HCT116 (cell line): ENCODE measurements around the gene LMAN2L. TPM values are rescaled to one million over a fixed set of nuclear protein-coding genes. Genes with fewer than 3 reads are reported as not detected.

Experiments used
- ATAC-seq: fragments of 200-7000 bp; cut with Tn5 transposase; 2 replicates; pipeline ENCODE4 v1.9.1; 2020; ENCODE audit warnings: mild to moderate bottlenecking, moderate library complexity
- BruUV-seq: library from RNA; stranded (reverse); fragments of 400-500 nt; replicated peaks from 2 replicates; lab custom pipeline; 2021; lab: Mats Ljungman, UMichigan
- CTCF ChIA-PET: fragments of 300-600 bp; sonication (Branson Sonifier 250); formaldehyde crosslinking; loops from one replicate; lab custom pipeline; 2021; ENCODE audit warnings: antibody characterized with exemption; lab: Charles Lee
- POLR2A ChIA-PET: fragments of 300-600, 350-600 bp; sonication (Branson Sonifier 250); formaldehyde crosslinking; loops from one replicate; lab custom pipeline; 2021; ENCODE audit warnings: antibody characterized with exemption; lab: Charles Lee
- RAD21 ChIA-PET, 2 experiments: fragments of 300-600 bp; sonication (Branson Sonifier 250); formaldehyde crosslinking; loops; one replicate each; lab custom pipeline; 2023; ENCODE audit warnings: low total read pairs in 2 of 2; ENCODE audit not compliant: uncharacterized antibody in 2 of 2, unreplicated experiment in 2 of 2, low non-redundant PET in 1 of 2; lab: Charles Lee
- DNase-seq: peaks from one replicate; pipeline ENCODE4 v3.0.0-alpha.2; 2010; ENCODE audit warnings: low read depth, low spot score
- H2AFZ ChIP-seq: fragments of 200-600 bp; shearing (Covaris generic), sonication (generic); 2 replicates; pipeline ENCODE4 v1.6.1; 2017; ENCODE audit warnings: low read depth, mixed run types, mixed read lengths, antibody characterized with exemption, low read length; ENCODE audit not compliant: poor library complexity, severe bottlenecking
- H3K27ac ChIP-seq: 2 replicates; pipeline ENCODE4 v1.5.1; 2012; ENCODE audit warnings: low read depth, low read length
- H3K27me3 ChIP-seq: fragments of 200-600 bp; sonication (generic); 2 replicates; pipeline ENCODE4 v1.6.1; 2016; ENCODE audit warnings: mixed run types, low read length, mixed read lengths; ENCODE audit not compliant: insufficient read depth
- H3K36me3 ChIP-seq, 2 experiments: fragments of 200-500 bp in 1 of 2; fragments of 200-600 bp in 1 of 2; sonication (Bioruptor generic) in 1 of 2; sonication (generic) in 1 of 2; 2 replicates each; pipeline versions ENCODE4 v1.5.1 to v1.6.1; 2014 to 2016; ENCODE audit warnings: low read length in 2 of 2, inconsistent platforms in 1 of 2, mixed read lengths in 1 of 2, mixed run types in 1 of 2; ENCODE audit not compliant: insufficient read depth in 2 of 2, control insufficient read depth in 1 of 2
- H3K4me1 ChIP-seq, 2 experiments: fragments of 200-600 bp in 1 of 2; sonication (generic) in 1 of 2; 2 replicates each; pipeline versions ENCODE4 v1.5.1 to v1.6.1; 2012 to 2017; ENCODE audit warnings: low read length in 2 of 2, inconsistent platforms in 1 of 2, mild to moderate bottlenecking in 1 of 2, mixed read lengths in 1 of 2, mixed run types in 1 of 2, moderate library complexity in 1 of 2; ENCODE audit not compliant: insufficient read depth in 2 of 2, control insufficient read depth in 1 of 2
- H3K4me2 ChIP-seq: fragments of 200-600 bp; sonication (generic); 2 replicates; pipeline ENCODE4 v1.6.1; 2017; ENCODE audit warnings: mixed run types, low read length, mixed read lengths
- H3K4me3 ChIP-seq, 2 experiments: fragments of 200-600 bp in 1 of 2; sonication (generic) in 1 of 2; replicated peaks in 1 of 2; 2 replicates each; pipeline ENCODE4 v1.5.1; 2011 to 2016; ENCODE audit warnings: low read length in 2 of 2, control low read depth in 1 of 2, low read depth in 1 of 2, mild to moderate bottlenecking in 1 of 2, mixed read lengths in 1 of 2, mixed run types in 1 of 2
- H3K79me2 ChIP-seq: fragments of 200-600 bp; sonication (generic); 2 replicates; pipeline ENCODE4 v1.6.1; 2017; ENCODE audit warnings: mild to moderate bottlenecking, mixed run types, low read length, moderate library complexity, mixed read lengths; ENCODE audit not compliant: insufficient read depth
- H3K9ac ChIP-seq: fragments of 200-600 bp; sonication (generic); 2 replicates; pipeline ENCODE4 v1.6.1; 2016; ENCODE audit warnings: low read length, mixed read lengths
- H3K9me2 ChIP-seq: fragments of 200-600 bp; sonication (generic), shearing (Covaris generic); 2 replicates; pipeline ENCODE4 v1.6.1; 2017; ENCODE audit warnings: mixed run types, mild to moderate bottlenecking, moderate library complexity; ENCODE audit not compliant: insufficient read depth
- H3K9me3 ChIP-seq, 2 experiments: fragments of 200-500 bp in 1 of 2; fragments of 200-600 bp in 1 of 2; sonication (Bioruptor generic) in 1 of 2; sonication (generic) in 1 of 2; 2 replicates each; pipeline ENCODE4 v1.6.1; 2014 to 2017; ENCODE audit warnings: low read length in 2 of 2, mixed read lengths in 2 of 2, inconsistent platforms in 1 of 2, low read depth in 1 of 2, mild to moderate bottlenecking in 1 of 2, mixed run types in 1 of 2, moderate library complexity in 1 of 2; ENCODE audit not compliant: control insufficient read depth in 1 of 2, insufficient read depth in 1 of 2
- H4K20me1 ChIP-seq: fragments of 200-600 bp; sonication (generic), shearing (Covaris generic); 2 replicates; pipeline ENCODE4 v1.6.1; 2017; ENCODE audit warnings: mixed run types, mild to moderate bottlenecking, moderate library complexity; ENCODE audit not compliant: insufficient read depth
- CBX3 ChIP-seq: IDR thresholded peaks from 2 replicates; pipeline ENCODE4 v1.6.1; 2012; ENCODE audit warnings: low read depth
- CEBPB ChIP-seq: IDR thresholded peaks from 2 replicates; pipeline ENCODE4 v1.6.1; 2012; ENCODE audit warnings: low read depth
- CTCF ChIP-seq, 3 experiments: fragments of 200-600 bp in 1 of 3; sonication (generic) in 1 of 3; IDR thresholded peaks in 2 of 3; conservative IDR thresholded peaks in 1 of 3; 2 replicates each; pipeline ENCODE4 v1.5.1; 2012 to 2017; ENCODE audit warnings: low read depth in 2 of 3, low read length in 2 of 3, antibody characterized with exemption in 1 of 3, borderline replicate concordance in 1 of 3, control low read depth in 1 of 3, mild to moderate bottlenecking in 1 of 3, mixed read lengths in 1 of 3, mixed run types in 1 of 3, moderate library complexity in 1 of 3; ENCODE audit not compliant: insufficient read depth in 1 of 3
- EGR1 ChIP-seq: IDR thresholded peaks from 2 replicates; pipeline ENCODE4 v1.6.1; 2012; ENCODE audit warnings: low read depth
- ELF1 ChIP-seq: IDR thresholded peaks from 2 replicates; pipeline ENCODE4 v1.6.1; 2012; ENCODE audit warnings: low read depth, borderline replicate concordance
- EZH2 ChIP-seq: fragments of 200-600 bp; sonication (generic); IDR thresholded peaks from 2 replicates; pipeline ENCODE4 v1.6.1; 2017; ENCODE audit warnings: antibody characterized with exemption, mixed run types
- EZH2phosphoT487 ChIP-seq: fragments of 200-600 bp; IDR thresholded peaks from 2 replicates; pipeline ENCODE4 v1.6.1; 2018; ENCODE audit warnings: antibody characterized with exemption, borderline replicate concordance
- JUND ChIP-seq: IDR thresholded peaks from 2 replicates; pipeline ENCODE4 v1.6.1; 2012
- MAX ChIP-seq: IDR thresholded peaks from 2 replicates; pipeline ENCODE4 v1.6.1; 2012
- POLR2AphosphoS5 ChIP-seq: IDR thresholded peaks from 2 replicates; pipeline ENCODE4 v1.6.1; 2011; ENCODE audit warnings: mild to moderate bottlenecking, low read depth, low read length, moderate library complexity
- REST ChIP-seq: IDR thresholded peaks from 2 replicates; pipeline ENCODE4 v1.6.1; 2012; ENCODE audit warnings: low read depth
- SP1 ChIP-seq: IDR thresholded peaks from 2 replicates; pipeline ENCODE4 v1.6.1; 2012; ENCODE audit warnings: low read depth
- TCF7L2 ChIP-seq: IDR thresholded peaks from 2 replicates; pipeline ENCODE4 v1.7.0; 2011; ENCODE audit warnings: borderline replicate concordance, inconsistent platforms; ENCODE audit not compliant: insufficient read depth, insufficient read length; ENCODE audit errors: extremely low read depth
- ZFX ChIP-seq: fragments of 450-650 bp; IDR thresholded peaks from 2 replicates; pipeline ENCODE4 v1.6.1; 2017
- intact Hi-C: fragments of 100-400 bp; cut with micrococcal nuclease; formaldehyde crosslinking; loops from 2 replicates; pipeline ENCODE4 v1.10.0; 2022
- total RNA-seq: library from RNA; stranded (reverse); gene quantifications from one replicate; pipeline ENCODE4 v1.2.1, GENCODE V29; 2021; ENCODE audit not compliant: unreplicated experiment
- TF ChIP-seq, protein P1 (sequence below): IDR thresholded peaks from 2 replicates; pipeline ENCODE4 v1.6.1; 2012
- TF ChIP-seq, protein P2 (sequence below): IDR thresholded peaks from 2 replicates; pipeline ENCODE4 v1.6.1; 2011; ENCODE audit warnings: mild to moderate bottlenecking, low read length, moderate library complexity; ENCODE audit not compliant: insufficient replicate concordance; ENCODE audit errors: extremely low read depth

Gene LMAN2L
- total RNA-seq, 1 experiment from 2014 or later: 15.2 TPM

DNA sequence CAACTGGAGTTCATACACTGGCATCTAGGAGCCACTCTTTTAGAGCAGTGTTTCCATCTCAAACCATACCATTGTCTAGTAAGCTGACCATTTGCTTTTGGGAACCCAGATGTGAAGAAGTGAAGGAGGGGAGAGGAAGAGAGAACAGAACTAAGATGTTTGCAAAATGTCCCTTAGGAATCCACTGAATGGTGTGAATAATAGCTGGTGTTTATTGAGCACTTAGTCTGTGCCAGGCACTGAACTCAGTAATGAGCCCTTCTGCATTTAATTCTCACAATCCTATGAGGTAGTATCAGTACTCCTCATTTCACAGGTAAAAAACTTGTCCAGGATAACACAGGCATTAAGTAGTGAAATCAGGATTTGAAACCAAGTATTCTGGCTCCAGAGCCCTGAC lies 23.5 kb downstream of the LMAN2L start:
- POLR2A ChIA-PET: no interaction called here
- H3K27ac ChIP-seq: no peak overlapping the region
- no peak overlapping the region for H2AFZ ChIP-seq
- CTCF ChIA-PET: no interaction called here
- RAD21 ChIA-PET: no interaction called here
- no peak overlapping the region for H3K9ac ChIP-seq
- H3K9me2 ChIP-seq: no peaks in the 10 kb centered on the region
- no peaks in the 10 kb centered on the region for H3K4me1 ChIP-seq
- ATAC-seq (no peak), DNase-seq (no peak)
- no peak overlapping the region for H3K4me2 ChIP-seq
- no peaks in the 10 kb centered on the region for H3K79me2 ChIP-seq
- intact Hi-C loops: no loop called here
- no peaks in the 10 kb centered on the region for H4K20me1 ChIP-seq
- TF ChIP-seq, protein P1, sequence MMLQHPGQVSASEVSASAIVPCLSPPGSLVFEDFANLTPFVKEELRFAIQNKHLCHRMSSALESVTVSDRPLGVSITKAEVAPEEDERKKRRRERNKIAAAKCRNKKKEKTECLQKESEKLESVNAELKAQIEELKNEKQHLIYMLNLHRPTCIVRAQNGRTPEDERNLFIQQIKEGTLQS: no peak
- TF ChIP-seq EZH2: no peak
- no peak for TF ChIP-seq ZFX
- TF ChIP-seq EZH2phosphoT487: no peak
- TF ChIP-seq REST: no peak
- no peak for TF ChIP-seq CTCF (IDR thresholded peaks at IDR 0.05 in 2 of 3, conservative IDR thresholded peaks at IDR 0.05 in 1 of 3; ENCODE audit: borderline replicate concordance in 1 of 3, insufficient read depth in 1 of 3, low read depth in 2 of 3, low read length in 2 of 3)
- TF ChIP-seq SP1: no peak
- TF ChIP-seq CEBPB: no peak
- no peak for TF ChIP-seq EGR1
- TF ChIP-seq CBX3: no peak
- no peak for TF ChIP-seq JUND
- TF ChIP-seq, protein P2, sequence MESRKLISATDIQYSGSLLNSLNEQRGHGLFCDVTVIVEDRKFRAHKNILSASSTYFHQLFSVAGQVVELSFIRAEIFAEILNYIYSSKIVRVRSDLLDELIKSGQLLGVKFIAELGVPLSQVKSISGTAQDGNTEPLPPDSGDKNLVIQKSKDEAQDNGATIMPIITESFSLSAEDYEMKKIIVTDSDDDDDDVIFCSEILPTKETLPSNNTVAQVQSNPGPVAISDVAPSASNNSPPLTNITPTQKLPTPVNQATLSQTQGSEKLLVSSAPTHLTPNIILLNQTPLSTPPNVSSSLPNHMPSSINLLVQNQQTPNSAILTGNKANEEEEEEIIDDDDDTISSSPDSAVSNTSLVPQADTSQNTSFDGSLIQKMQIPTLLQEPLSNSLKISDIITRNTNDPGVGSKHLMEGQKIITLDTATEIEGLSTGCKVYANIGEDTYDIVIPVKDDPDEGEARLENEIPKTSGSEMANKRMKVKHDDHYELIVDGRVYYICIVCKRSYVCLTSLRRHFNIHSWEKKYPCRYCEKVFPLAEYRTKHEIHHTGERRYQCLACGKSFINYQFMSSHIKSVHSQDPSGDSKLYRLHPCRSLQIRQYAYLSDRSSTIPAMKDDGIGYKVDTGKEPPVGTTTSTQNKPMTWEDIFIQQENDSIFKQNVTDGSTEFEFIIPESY: no peak
- TF ChIP-seq ELF1: no peak
- TF ChIP-seq TCF7L2: no peak
- no peak for TF ChIP-seq POLR2AphosphoS5
- no peak for TF ChIP-seq MAX
- peaks cover 0 to 9% of the 10 kb centered on the region in 2 experiments; a peak in 2 of 4 replicates for H3K36me3 ChIP-seq
- BruUV-seq: no TSS peak
- no peaks in the 10 kb centered on the region for H3K27me3 ChIP-seq
- H3K4me3 ChIP-seq: no peak overlapping the region
- no peaks in the 10 kb centered on the region for H3K9me3 ChIP-seq
